Measurements from ENCODE around the gene SH3RF2.

- TF ChIP-seq YY1 (tag by site-specific recombination; IDR thresholded peaks at IDR 0.05) (no peak), PBX3 (CRISPR knock-in tag; IDR thresholded peaks at IDR 0.05) (no peak), CTCF (tag by site-specific recombination; IDR thresholded peaks at IDR 0.05) (no peak), KLF16 (tag by site-specific recombination; IDR thresholded peaks at IDR 0.05) (no peak), REST (tag by site-specific recombination; IDR thresholded peaks at IDR 0.05) (no peak), ZNF660 (tag by site-specific recombination; IDR thresholded peaks at IDR 0.05) (no peak), ZNF843 (tag by site-specific recombination; IDR thresholded peaks at IDR 0.05) (no peak), ZNF148 (tag by site-specific recombination; IDR thresholded peaks at IDR 0.05; ENCODE audit: borderline replicate concordance) (no peak), ZNF558 (tag by site-specific recombination; IDR thresholded peaks at IDR 0.05) (no peak), ZNF10 (tag by site-specific recombination; IDR thresholded peaks at IDR 0.05) (no peak)
Measured at GRCh38 chr5:145984072-145984471, 47.7 kb downstream of the SH3RF2 start.

Measured in HEK293 (cell line).